Uterus (tissue), 4 donors: ENCODE results near the gene ABHD16A. TPM values are rescaled to one million over a fixed set of nuclear protein-coding genes. Genes with fewer than 3 reads are reported as not detected.

Experiments used
- DNase-seq, 2 donors: peaks; one replicate each; pipeline ENCODE4 v3.0.0-alpha.2; 2019 to 2020
- H3K27ac ChIP-seq, 2 donors: fragments of 200-600 bp; sonication (generic); 1 replicate in 1 of 2; 2 replicates in 1 of 2; pipeline ENCODE4 v1.5.1; 2016 to 2018
- H3K27me3 ChIP-seq, 2 donors: fragments of 200-600 bp; sonication (generic); one replicate each; pipeline ENCODE4 v1.5.1; 2018 to 2019; ENCODE audit warnings: control low read depth in 1 of 2
- H3K36me3 ChIP-seq, 2 donors: fragments of 200-600 bp; sonication (generic); one replicate each; pipeline ENCODE4 v1.5.1; 2019; ENCODE audit warnings: control low read depth in 1 of 2
- H3K4me1 ChIP-seq, 2 donors: fragments of 200-600 bp; sonication (generic); one replicate each; pipeline ENCODE4 v1.5.1; 2018 to 2019; ENCODE audit warnings: control low read depth in 1 of 2
- H3K4me3 ChIP-seq, 2 donors: fragments of 200-600 bp; sonication (generic); 1 replicate in 1 of 2; 2 replicates in 1 of 2; pipeline ENCODE4 v1.5.1; 2018 to 2019; ENCODE audit warnings: mild to moderate bottlenecking in 1 of 2
- H3K9me3 ChIP-seq, 2 donors: fragments of 200-600 bp; sonication (generic); one replicate each; pipeline ENCODE4 v1.5.1; 2019; ENCODE audit warnings: control low read depth in 1 of 2
- POLR2A ChIP-seq, 2 donors: fragments of 450-650 bp; IDR thresholded peaks; one replicate each; pipeline ENCODE4 v1.6.1; 2016; ENCODE audit warnings: antibody characterized with exemption in 2 of 2, mild to moderate bottlenecking in 1 of 2, moderate library complexity in 1 of 2
- intact Hi-C: fragments of 100-400 bp; cut with DNase I; formaldehyde crosslinking; loops from one replicate; pipeline ENCODE4 v1.15.1; 2023; ENCODE audit warnings: low total_unique reads
- total RNA-seq, 4 donors: library from RNA; depleted of rRNA in 3 of 4; stranded (reverse); fragments of >200 nt in 3 of 4; gene quantifications; one replicate each; pipeline versions ENCODE4 v1.1.0 to v1.2.4, GENCODE V29; 2014 to 2023
- TF ChIP-seq, protein P1 (sequence below), 4 experiments: fragments of 200-600 bp in 2 of 4; fragments of 450-650 bp in 2 of 4; sonication (generic) in 2 of 4; IDR thresholded peaks; one replicate each; pipeline ENCODE4 v1.5.1; 2016 to 2019; ENCODE audit warnings: antibody characterized with exemption in 4 of 4, mild to moderate bottlenecking in 2 of 4, moderate library complexity in 1 of 4
- donor health status: DM: yes; HTN: yes; CAD: no.

Gene ABHD16A
- total RNA-seq, 4 donors from 2014 or later = 25.9 to 50.9 (median 37.9) TPM

DNA sequence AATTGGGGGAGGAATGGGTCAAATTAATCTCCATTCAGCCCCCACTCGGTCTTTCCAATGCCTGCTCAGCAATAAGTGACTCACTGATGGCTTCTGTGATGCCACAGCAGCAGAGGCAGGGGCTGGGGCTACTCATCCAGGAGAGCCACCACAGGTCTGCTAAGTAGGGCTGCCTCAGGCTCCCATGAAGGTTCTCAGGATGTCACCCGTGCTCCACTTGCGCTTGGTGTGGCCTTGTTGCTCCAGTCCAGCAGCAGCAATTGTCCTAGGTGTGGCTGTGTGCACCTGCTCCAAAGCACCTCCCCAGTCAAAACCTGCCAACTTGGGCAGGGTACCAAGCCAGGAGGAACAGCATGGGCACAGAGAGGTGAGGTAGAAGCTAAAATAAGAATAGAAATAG is 19.0 kb upstream of the ABHD16A start:
- no peak overlapping the region for H3K4me3 ChIP-seq
- no peaks in the 10 kb centered on the region for H3K27me3 ChIP-seq
- no peaks in the 10 kb centered on the region for H3K9me3 ChIP-seq
- intact Hi-C loops = no loop called here
- H3K4me1 ChIP-seq = no peaks in the 10 kb centered on the region
- TF ChIP-seq POLR2A (IDR thresholded peaks at IDR 0.05) = no peak
- TF ChIP-seq, protein P1, sequence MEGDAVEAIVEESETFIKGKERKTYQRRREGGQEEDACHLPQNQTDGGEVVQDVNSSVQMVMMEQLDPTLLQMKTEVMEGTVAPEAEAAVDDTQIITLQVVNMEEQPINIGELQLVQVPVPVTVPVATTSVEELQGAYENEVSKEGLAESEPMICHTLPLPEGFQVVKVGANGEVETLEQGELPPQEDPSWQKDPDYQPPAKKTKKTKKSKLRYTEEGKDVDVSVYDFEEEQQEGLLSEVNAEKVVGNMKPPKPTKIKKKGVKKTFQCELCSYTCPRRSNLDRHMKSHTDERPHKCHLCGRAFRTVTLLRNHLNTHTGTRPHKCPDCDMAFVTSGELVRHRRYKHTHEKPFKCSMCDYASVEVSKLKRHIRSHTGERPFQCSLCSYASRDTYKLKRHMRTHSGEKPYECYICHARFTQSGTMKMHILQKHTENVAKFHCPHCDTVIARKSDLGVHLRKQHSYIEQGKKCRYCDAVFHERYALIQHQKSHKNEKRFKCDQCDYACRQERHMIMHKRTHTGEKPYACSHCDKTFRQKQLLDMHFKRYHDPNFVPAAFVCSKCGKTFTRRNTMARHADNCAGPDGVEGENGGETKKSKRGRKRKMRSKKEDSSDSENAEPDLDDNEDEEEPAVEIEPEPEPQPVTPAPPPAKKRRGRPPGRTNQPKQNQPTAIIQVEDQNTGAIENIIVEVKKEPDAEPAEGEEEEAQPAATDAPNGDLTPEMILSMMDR (IDR thresholded peaks at IDR 0.05) = no peak
- H3K36me3 ChIP-seq = no peaks in the 10 kb centered on the region
- no peak for DNase-seq
- H3K27ac ChIP-seq = no peak overlapping the region

DNA sequence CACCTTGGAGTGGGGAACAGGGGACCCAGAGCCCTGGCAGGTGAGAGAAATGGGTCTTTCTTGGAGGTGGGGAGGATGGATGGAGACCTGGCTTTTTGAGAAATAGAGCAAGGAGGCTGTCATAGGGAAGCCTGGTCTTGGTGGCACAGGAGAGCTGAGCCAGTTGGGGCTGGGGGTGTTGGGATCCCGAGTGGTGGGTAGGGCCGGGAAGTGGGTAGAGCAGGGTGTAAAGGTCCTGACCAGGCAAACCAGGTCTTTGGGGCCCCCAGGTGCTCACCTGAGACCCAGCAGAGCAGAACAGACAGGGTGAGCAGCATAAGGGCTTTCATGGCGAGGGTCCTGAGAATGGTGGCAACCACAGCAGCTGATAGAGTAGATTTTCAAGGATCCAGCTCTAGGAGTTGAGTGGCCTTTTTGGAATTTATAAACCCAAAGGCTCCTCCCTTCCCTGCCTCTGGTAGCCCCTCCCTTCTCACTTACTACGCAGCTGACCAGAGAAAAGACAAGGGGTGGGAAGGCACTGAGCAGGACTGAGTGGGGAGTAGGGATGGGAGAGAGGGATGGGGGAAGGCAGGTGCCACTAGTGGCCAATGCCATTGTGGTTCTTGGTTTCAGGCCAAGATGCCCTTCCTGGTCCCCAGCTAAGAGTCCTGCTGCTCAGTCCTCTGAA is 18.4 kb upstream of the ABHD16A start, which contains the start of gene LY6G6C:
Gene LY6G6C, minus strand, starts transcription at position 396 of the 670 bp plus-strand sequence. Its CDS starts 67 bp downstream, at position 329.
- H3K4me1 ChIP-seq = no peaks in the 10 kb centered on the region
- no peak for DNase-seq
- no peaks in the 10 kb centered on the region for H3K36me3 ChIP-seq
- no peaks in the 10 kb centered on the region for H3K9me3 ChIP-seq
- no peaks in the 10 kb centered on the region for H3K27me3 ChIP-seq
- H3K4me3 ChIP-seq = no peak within 1 kb of the TSS
- intact Hi-C loops = no loop called here
- H3K27ac ChIP-seq = no peak within 1 kb of the TSS
- TF ChIP-seq POLR2A (IDR thresholded peaks at IDR 0.05) = no peak
- TF ChIP-seq, protein P1 (IDR thresholded peaks at IDR 0.05) = no peak

DNA sequence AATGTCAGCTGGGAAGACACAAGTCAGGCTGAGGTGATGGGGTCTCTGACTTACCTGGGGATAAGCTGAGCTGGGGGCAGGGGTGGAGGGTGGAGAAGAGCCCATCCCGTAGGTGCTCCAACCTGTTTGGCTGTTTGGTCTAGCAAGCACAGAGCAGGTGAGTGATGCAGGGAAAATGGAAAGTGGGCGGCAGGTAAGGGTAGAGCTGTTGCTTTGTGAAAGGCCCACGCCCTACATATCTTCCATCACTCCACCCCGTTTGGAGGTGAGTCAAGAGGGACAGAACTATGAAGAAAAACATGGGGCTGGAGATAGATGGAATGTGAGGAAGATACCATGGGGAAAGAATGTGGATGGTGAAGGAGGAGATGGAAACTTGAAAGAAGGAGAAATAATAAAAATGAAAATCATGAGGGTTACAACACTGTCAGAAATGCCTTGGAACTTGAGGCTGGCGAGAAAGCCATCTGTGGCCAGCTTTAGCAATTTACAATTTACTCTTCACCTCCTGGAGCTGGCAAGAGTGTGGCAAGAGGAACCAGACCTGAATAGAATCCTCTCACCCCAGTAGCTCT is 17.2 kb upstream of the ABHD16A start:
- Histone ChIP-seq H3K4me1 (no peaks in the 10 kb centered on the region), H3K36me3 (no peaks in the 10 kb centered on the region), H3K4me3 (no peak overlapping the region), H3K27ac (no peak overlapping the region), H3K9me3 (no peaks in the 10 kb centered on the region), H3K27me3 (no peaks in the 10 kb centered on the region)
- intact Hi-C loops = no loop called here
- DNase-seq = no peak
- TF ChIP-seq POLR2A (IDR thresholded peaks at IDR 0.05) = no peak

DNA sequence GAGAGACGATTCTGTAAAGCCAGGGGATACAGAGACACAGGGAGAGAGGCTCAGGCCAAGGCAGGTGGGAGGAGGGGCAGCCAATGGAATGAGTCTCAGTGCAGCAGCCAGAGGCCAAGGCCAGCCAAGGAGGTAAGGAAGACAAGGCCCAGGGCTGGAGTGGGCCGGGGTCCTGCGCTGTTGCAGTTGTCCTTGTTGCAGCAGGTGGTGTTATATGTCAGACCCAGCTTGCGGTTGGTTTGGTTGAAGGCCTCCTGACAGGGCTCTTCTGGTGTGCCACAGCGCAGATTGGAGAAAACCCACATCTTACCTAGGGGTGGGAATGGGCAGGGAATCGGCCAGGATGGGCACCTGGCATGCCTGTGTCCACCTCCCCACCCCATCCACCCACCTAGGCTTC is 15.9 kb upstream of the ABHD16A start:
- Histone ChIP-seq H3K4me3 (no peak overlapping the region), H3K27ac (no peak overlapping the region), H3K27me3 (no peaks in the 10 kb centered on the region), H3K36me3 (no peaks in the 10 kb centered on the region), H3K4me1 (no peaks in the 10 kb centered on the region), H3K9me3 (no peaks in the 10 kb centered on the region)
- TF ChIP-seq, protein P1 (IDR thresholded peaks at IDR 0.05) = no peak
- TF ChIP-seq POLR2A (IDR thresholded peaks at IDR 0.05) = no peak
- no peak for DNase-seq
- intact Hi-C loops = no loop called here

DNA sequence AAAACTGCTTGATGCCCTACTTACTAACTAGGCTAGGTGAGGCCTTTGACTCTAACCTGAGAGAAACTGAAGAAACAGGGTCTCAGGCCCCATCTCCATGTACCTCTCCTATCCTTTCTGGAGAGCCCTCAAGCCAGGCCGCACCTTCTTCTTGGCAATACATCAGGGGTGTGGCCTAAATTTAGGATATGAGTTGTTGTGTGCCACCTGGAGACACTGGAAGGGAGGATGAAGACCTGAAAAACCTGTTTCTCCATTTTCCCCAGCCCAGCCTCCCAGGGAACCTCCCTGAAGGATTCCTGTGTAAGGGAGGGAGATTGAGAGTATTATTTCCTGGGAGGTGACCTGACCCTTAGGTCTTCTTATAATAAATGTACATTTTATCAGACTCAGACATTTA is 15.1 kb upstream of the ABHD16A start:
- H3K9me3 ChIP-seq = no peaks in the 10 kb centered on the region
- DNase-seq = no peak
- no peaks in the 10 kb centered on the region for H3K27me3 ChIP-seq
- no peak overlapping the region for H3K27ac ChIP-seq
- H3K36me3 ChIP-seq = no peaks in the 10 kb centered on the region
- TF ChIP-seq, protein P1 (IDR thresholded peaks at IDR 0.05) = no peak
- no peak for TF ChIP-seq POLR2A (IDR thresholded peaks at IDR 0.05)
- intact Hi-C loops = no loop called here
- H3K4me1 ChIP-seq = no peaks in the 10 kb centered on the region
- H3K4me3 ChIP-seq = no peak overlapping the region
